COLO668 (cell line): ENCODE results near the gene MPZL2.
"Not testable (repeated sequence)": the region's sequence is repeated elsewhere in the genome, so short reads cannot be mapped to it uniquely, and the experiment has no call there.

Experiments
- DNase-seq: peaks from one replicate; lab custom pipeline; 2025; ENCODE audit not compliant: unreplicated experiment; lab: John Stamatoyannopoulos, UW

Gene MPZL2

GRCh38 chr11:118263695-118264568 is at the start of gene MPZL2:
TSS of gene MPZL2 (minus strand) at chr11:118264297. CDS start at chr11:118264153, 144 bp downstream.
- peak; percentile 46 for DNase-seq

DNA sequence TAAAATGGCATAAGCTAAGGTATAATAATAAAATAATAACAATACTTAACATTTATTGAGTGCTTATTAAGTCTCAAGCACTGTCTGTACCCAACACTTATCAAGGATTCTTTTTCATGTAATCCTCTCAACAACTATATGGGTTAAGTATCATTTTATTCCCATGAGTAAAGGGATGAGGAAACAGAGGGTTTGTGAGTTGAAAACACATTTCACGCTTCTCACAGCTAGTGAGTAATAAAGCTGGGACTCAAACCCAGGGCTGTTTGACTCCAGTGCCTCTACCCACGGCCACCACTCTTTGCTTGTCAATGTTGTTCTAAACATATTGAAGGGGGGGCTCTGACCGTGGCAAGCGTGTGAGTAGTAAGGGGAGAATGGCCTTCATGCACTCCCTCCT is 49.1 kb upstream of the MPZL2 start:
- DNase-seq = no peak

- DNase-seq = no peak
Observed at GRCh38 chr11:118312328-118312727, 48.2 kb upstream of the MPZL2 start.

DNA sequence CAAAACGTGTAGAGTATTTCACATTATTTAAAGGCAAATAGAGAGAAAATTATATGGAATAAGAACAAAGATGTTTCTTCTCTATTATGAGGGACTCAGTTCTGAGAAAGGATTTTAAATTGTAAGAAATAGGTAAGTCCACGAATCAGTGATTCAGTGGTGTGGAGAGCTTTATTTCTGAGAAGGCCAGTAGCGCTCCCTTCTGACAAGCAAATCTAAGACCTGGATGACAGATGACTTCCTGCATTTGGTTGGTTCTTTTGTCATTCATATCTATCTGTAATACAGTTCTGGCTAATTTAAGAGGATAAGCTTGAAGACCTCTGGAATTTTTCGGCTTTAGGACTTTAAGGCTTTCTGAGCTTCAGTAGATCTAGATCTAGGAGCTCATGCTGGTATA is 47.4 kb upstream of the MPZL2 start:
- no peak for DNase-seq

GRCh38 chr11:118310781-118311485 is 46.8 kb upstream of the MPZL2 start:
- DNase-seq = no peak

DNA sequence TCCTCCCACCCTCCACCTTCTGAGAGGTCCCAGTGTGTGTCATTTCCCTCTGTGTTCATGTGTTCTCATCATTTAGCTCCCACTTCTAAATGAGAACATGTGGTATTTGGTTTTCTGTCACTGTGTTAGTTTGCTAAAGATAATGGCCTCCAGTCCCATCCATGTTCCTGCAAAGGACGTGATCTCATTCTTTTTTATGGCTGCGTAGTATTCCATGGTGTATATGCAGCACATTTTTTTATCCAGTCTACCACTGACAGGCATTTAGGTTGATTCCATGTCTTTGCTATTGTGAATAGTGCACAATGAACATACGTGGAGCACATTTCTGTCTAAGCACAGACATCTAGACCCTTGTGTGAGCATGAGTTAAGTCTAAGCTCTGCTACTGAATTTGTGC is 46.2 kb upstream of the MPZL2 start:
- DNase-seq = no peak

- DNase-seq = not testable (repeated sequence)
Observed at GRCh38 chr11:118308995-118309528, 45.0 kb upstream of the MPZL2 start.

DNA sequence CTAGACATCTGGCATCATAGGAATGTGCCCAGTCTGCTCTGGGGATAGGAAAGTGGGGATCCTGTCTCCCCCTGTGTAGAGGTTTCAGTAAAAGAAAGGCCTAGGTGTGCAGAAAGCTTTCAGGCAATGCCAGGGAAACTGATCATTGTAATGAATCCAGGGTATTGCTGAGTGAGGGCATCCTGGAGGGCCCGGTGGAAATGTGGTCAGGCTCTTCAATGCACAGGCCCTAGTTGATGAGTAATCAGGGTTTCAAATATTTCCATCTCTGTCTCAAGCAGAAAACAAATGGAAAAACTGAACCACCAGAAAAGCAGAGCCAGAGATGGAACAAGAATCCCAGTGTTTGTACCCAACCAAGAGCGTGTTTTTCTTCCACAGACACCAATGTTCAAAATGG is 42.5 kb upstream of the MPZL2 start:
- no peak for DNase-seq

- no peak for DNase-seq
Observed at GRCh38 chr11:118305726-118306125, 41.6 kb upstream of the MPZL2 start.

GRCh38 chr11:118304568-118305248 is 40.6 kb upstream of the MPZL2 start, which contains the start of gene CD3E:
TSS of gene CD3E (plus strand) at chr11:118304730. CDS start at chr11:118304953, 223 bp downstream.
- DNase-seq = no peak

- DNase-seq = no peak
Observed at GRCh38 chr11:118304227-118304567, 40.1 kb upstream of the MPZL2 start.

DNA sequence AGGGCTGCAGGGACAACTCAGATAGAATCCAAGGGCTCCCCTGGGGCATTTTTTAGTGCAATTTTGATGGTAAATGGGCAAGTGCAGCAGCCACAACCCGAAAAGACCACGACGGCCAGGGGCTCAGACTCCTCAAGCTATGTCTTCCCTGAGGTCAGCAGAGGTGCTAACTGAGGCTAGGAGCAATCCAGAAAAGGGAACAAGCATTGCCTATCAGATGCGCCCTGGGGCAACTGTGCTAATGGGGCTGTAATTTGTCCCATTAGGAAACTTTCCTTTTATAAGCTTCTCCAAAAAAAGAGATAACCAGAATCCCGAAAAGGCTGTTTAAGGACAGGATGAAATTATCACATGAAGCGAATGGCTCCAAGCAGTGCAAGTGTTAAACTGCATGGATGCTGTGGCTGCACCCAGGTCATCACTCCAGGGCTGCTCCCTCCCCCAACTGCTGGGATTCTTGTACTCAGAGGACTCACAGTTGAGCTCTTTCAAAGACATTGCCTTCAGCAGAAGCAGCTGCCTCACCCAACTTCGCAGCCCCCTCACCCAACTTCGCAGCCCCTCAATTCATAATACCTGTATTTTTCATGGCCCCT is 37.6 kb upstream of the MPZL2 start:
- no peak for DNase-seq

DNA sequence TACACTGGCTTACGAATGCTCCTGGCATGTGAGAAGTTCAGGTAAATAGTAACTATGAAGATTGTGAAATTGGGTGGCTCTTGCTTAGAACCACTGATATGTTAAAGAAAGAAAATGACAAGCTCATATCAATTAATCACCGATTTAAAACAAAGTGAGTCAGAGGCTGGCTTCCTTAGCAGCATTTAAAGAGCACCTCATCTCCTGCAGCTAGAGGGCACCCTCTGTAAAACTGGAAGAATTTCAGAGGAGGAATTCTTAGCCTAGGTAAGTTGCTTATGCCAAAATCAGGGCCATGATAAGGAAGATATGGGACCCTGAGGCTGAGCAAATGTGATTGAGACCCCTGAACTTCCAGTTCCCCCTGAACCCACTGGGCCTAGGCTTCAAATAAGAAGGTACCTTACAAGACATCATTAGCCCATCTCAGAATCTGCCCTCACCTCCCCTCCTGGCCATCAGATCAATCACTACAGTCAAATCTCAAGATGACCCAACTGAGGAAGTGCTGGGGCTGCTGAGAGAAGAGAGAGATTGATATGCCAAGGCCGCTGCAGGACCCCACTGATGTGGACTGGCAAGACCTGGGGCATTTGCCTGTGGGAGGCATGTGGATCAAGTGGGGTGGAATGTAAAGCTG is 31.8 kb upstream of the MPZL2 start:
- peak; percentile 7 for DNase-seq

GRCh38 chr11:118295199-118295598 is 31.1 kb upstream of the MPZL2 start:
- no peak for DNase-seq

DNA sequence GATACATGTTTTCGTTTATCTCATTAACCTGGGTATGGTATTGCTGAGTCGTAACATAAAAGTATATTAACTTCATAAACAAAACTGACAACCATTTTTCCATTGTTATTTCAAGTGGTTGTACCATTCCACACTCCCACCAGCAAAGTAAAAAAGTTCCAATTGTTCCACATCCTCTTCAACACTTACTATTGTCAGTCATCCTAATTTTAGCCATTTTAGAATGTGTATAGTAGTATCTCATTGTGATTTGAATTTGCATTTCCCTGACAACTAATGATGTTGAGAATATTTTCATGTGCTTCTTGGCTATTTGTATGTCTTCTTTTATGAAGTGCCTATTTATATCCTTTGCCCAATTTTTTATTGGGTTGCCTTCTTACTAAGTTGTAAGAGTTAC is 30.0 kb upstream of the MPZL2 start:
- no peak for DNase-seq

DNA sequence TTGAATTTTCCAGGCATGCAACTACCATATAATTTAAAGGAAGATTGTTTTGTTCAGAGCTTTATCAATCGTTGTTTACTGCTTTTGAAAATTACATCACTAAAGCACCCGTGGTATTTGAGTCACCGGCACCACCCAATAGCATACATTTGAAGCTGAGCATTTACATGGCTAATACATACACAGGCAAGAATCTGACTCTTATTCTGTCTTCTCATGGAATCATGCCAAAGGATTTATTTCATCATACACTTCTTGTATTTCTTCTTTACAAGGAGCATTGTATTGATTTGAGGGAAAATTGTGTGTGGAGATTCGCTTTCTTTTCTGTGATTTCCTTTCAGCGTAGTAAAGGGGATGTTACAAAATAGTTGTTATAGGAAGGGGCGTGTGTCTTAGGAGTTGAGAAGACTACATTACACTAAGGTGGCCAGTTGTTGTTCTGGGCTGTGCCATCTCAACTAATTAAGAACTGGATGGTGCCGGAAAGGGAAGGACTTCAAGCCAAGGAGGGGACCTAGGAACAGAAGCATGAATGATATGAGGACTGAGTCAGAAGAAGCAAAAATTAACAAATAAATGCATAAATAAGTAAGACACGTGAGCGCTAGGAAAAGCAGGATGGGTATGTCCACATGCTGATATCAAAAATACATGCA is 27.5 kb upstream of the MPZL2 start:
- DNase-seq = no peak

DNA sequence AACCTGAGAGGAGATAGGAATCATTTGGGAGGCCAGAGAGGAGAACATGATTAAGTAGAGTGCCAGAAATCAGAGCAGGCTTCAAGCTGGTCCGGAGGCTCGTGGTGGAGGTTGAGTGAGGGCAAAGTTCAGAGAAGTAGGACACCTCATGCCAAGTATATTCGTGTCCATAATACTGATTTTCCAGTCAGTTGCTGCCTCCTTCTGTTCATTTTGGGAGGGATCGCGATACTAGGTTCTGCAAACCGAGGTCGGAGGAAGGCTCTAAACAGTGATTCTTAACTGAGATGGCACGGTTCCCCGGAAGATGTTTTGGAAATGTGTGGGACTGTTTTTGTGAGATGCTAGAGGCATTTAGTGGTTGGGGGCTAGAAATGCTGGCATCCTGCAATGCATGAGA is 26.8 kb upstream of the MPZL2 start:
- DNase-seq = peak; percentile 12

- no peak for DNase-seq
Observed at GRCh38 chr11:118289401-118289800, 25.3 kb upstream of the MPZL2 start.

DNA sequence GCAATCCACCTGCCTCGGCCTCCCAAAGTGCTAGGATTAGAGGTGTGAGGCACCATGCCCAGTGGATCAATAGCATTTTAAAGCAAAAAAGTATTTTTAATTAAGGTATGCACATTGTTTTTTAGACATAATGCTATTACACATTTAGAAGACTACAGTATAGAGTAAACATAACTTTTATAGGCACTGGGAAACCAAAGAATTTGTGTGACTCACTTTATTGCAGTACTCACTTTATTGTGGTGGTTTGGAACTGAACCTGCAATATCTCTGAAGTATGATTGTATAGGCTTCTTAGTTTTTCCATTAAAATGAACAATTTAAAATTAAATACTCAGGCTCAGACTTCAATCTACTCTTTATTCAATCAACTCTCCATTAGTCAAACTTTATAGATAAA is 22.9 kb upstream of the MPZL2 start:
- no peak for DNase-seq

GRCh38 chr11:118286545-118286944 is 22.4 kb upstream of the MPZL2 start:
- DNase-seq = no peak
